ENCODE data around the gene MSI2.

- TF ChIP-seq CTCF (IDR thresholded peaks at IDR 0.05): no peak
- no peak for TF ChIP-seq EP300 (IDR thresholded peaks at IDR 0.05)
- no peak for TF ChIP-seq POLR2A (IDR thresholded peaks at IDR 0.05)
- no peak for TF ChIP-seq POLR2AphosphoS5 (IDR thresholded peaks at IDR 0.05)
Measured at GRCh38 chr17:57363580-57363979, 107.3 kb downstream of the MSI2 start.

All from sigmoid colon (tissue), 4 donors.